ENCODE measurements around the gene SIL1.
"Not testable (repeated sequence)": the region's sequence is repeated elsewhere in the genome, so short reads cannot be mapped to it uniquely, and the experiment has no call there.

The SIL1 gene

GRCh38 chr5:139104577-139105276, 93.4 kb downstream of the SIL1 start:
- no peak for DNase-seq

GRCh38 chr5:139103762-139104161, 94.4 kb downstream of the SIL1 start:
- DNase-seq, result no peak

- DNase-seq, result no peak
Measured at GRCh38 chr5:139100825-139101224, 97.3 kb downstream of the SIL1 start.

- DNase-seq, result no peak
Measured at GRCh38 chr5:139094154-139095131, 103.7 kb downstream of the SIL1 start.

GRCh38 chr5:139092741-139093343, 105.3 kb downstream of the SIL1 start:
- no peak for DNase-seq

GRCh38 chr5:139091439-139092156, 106.6 kb downstream of the SIL1 start:
- no peak for DNase-seq

- DNase-seq, result no peak
Measured at GRCh38 chr5:139090581-139090980, 107.6 kb downstream of the SIL1 start.

- no peak for DNase-seq
Measured at GRCh38 chr5:139088024-139088423, 110.1 kb downstream of the SIL1 start.

- DNase-seq, result no peak
Measured at GRCh38 chr5:139082813-139083498, 115.2 kb downstream of the SIL1 start.

GRCh38 chr5:139079991-139080610, 118.1 kb downstream of the SIL1 start:
- DNase-seq, result no peak

GRCh38 chr5:139079225-139079990, 118.8 kb downstream of the SIL1 start:
- DNase-seq, result no peak

- no peak for DNase-seq
Measured at GRCh38 chr5:139078345-139078744, 119.8 kb downstream of the SIL1 start.

GRCh38 chr5:139077899-139078298, 120.3 kb downstream of the SIL1 start:
- DNase-seq, result no peak

- no peak for DNase-seq
Measured at GRCh38 chr5:139076111-139076510, 122.1 kb downstream of the SIL1 start.

GRCh38 chr5:139075066-139076050, 122.8 kb downstream of the SIL1 start:
- DNase-seq, result no peak

- DNase-seq, result not testable (repeated sequence)
Measured at GRCh38 chr5:139073956-139074355, 124.2 kb downstream of the SIL1 start.

GRCh38 chr5:139068494-139069151, 129.5 kb downstream of the SIL1 start:
- no peak for DNase-seq

GRCh38 chr5:139068060-139068459, 130.1 kb downstream of the SIL1 start:
- DNase-seq, result no peak

GRCh38 chr5:139065306-139065705, 132.9 kb downstream of the SIL1 start:
- DNase-seq, result no peak

All from CD4-positive, alpha-beta T cell treated with Interleukin-12 subunit alpha and Interleukin-12 subunit beta, for 1 hour (primary cell).